ENCODE measurements around the gene CLCF1. TPM values are rescaled to one million over a fixed set of nuclear protein-coding genes. Genes with fewer than 3 reads are reported as not detected.

CLCF1 gene
- 10 to 100 TPM in 2 of 6 donors, 1 to 10 TPM in 4; 3.7 to 29.5 (median 6.0) TPM for total RNA-seq

DNA sequence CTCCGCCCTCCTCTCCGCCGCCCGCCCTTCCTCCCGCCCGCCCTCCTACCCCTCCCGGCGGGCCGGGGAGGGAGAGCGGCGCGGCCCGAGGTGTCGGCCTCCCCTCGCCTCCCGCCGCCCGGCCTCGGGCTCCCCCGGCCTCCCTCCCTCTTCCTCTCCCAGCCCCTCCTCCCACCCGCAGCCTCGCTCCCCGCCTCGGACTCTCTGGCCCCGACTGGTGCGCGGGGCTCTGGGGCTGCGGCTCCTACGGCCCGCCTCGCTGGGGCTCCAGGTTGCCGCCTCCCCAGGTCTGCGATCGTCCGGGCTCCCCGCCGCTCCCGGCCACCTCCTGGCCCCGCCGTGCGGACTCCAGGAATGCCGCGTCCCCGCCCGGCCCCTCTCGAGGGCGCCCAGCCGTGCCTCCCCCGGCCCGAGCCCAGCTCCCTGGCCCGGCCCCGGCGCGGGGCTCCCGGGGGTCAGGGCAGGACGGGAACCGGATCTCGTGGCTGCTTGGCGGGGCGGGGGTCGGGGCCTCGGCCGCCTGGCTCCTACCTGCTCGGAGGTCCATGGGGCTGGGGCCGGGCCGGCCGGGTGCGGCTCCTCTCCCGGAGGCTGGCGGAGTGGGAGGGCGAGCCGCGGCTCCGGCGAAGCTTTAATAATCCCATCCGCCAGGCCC is at the start of gene CLCF1:
Gene CLCF1, minus strand, starts transcription at position 606 of the 655 bp plus-strand sequence. Its CDS starts 59 bp downstream, at position 547.
- H3K36me3 ChIP-seq: no peaks in the 10 kb centered on the region
- H3K4me1 ChIP-seq: peaks cover 39 to 67% (median 45%) of the 10 kb centered on the region in 4 donors
- DNase-seq: peak; percentile 72 to 93
- H3K27ac ChIP-seq: peak within 1 kb of the TSS; percentile 88 to 99 (median 96)
- peak in 2 of 4 donors; percentile 33 to 45 for TF ChIP-seq POLR2A (IDR thresholded peaks at IDR 0.05)
- TF ChIP-seq POLR2AphosphoS5 (IDR thresholded peaks at IDR 0.05): peak in 1 of 2 donors; percentile 35
- no peak for TF ChIP-seq CTCF (IDR thresholded peaks at IDR 0.05)
- peak within 1 kb of the TSS; percentile 71 to 86 (median 80) for H3K4me3 ChIP-seq
- no peaks in the 10 kb centered on the region for H3K27me3 ChIP-seq
- H3K9me3 ChIP-seq: no peaks in the 10 kb centered on the region
- ATAC-seq (ENCODE audit: low FRiP score in 2 of 2): peak; percentile 16 to 71
- WGBS, 2 donors: 1 to 2% methylated on average over 13 to 25 of the region's 76 CpGs

GRCh38 chr11:67422891-67423290 is 49.5 kb upstream of the CLCF1 start:
- TF ChIP-seq POLR2A (IDR thresholded peaks at IDR 0.05) (no peak), POLR2AphosphoS5 (IDR thresholded peaks at IDR 0.05) (no peak), EP300 (IDR thresholded peaks at IDR 0.05) (no peak), CTCF (IDR thresholded peaks at IDR 0.05) (no peak)
- Histone ChIP-seq H3K9me3 (no peaks in the 10 kb centered on the region), H3K27me3 (no peaks in the 10 kb centered on the region), H3K36me3 (no peaks in the 10 kb centered on the region), H3K4me3 (no peak overlapping the region), H3K4me1 (peaks cover 29 to 41% (median 30%) of the 10 kb centered on the region in 4 donors), H3K27ac (no peak overlapping the region)
- DNase-seq (no peak), ATAC-seq (ENCODE audit: low FRiP score in 2 of 2) (no peak)
- 61 to 71% methylated on average over 6 of the region's 6 CpGs for WGBS, 2 donors

GRCh38 chr11:67421430-67422031 is 48.1 kb upstream of the CLCF1 start:
- Histone ChIP-seq H3K27me3 (no peaks in the 10 kb centered on the region), H3K36me3 (no peaks in the 10 kb centered on the region), H3K9me3 (no peaks in the 10 kb centered on the region), H3K4me3 (peak overlapping the region in 3 of 4 donors; percentile 52 to 82 (median 78)), H3K27ac (peak overlapping the region; percentile 83 to 90 (median 88)), H3K4me1 (peaks cover 31 to 44% (median 32%) of the 10 kb centered on the region in 4 donors)
- ATAC-seq (ENCODE audit: low FRiP score in 2 of 2): peak in 1 of 2 donors; percentile 41
- no peak for DNase-seq
- WGBS, 2 donors: 74 to 85% methylated on average over 16 to 19 of the region's 22 CpGs
- TF ChIP-seq POLR2AphosphoS5 (IDR thresholded peaks at IDR 0.05): no peak
- no peak for TF ChIP-seq CTCF (IDR thresholded peaks at IDR 0.05)
- TF ChIP-seq EP300 (IDR thresholded peaks at IDR 0.05): no peak
- no peak for TF ChIP-seq POLR2A (IDR thresholded peaks at IDR 0.05)

GRCh38 chr11:67420646-67421429 is 47.4 kb upstream of the CLCF1 start:
- ATAC-seq (ENCODE audit: low FRiP score in 2 of 2) (peak; percentile 95 to 98), DNase-seq (peak; percentile 99 to 100)
- TF ChIP-seq EP300 (IDR thresholded peaks at IDR 0.05): no peak
- peak in 5 of 6 experiments; percentile 12 to 62 (median 30) for TF ChIP-seq CTCF (IDR thresholded peaks at IDR 0.05)
- peak; percentile 48 to 79 for TF ChIP-seq POLR2AphosphoS5 (IDR thresholded peaks at IDR 0.05)
- TF ChIP-seq POLR2A (IDR thresholded peaks at IDR 0.05): peak in 2 of 4 donors; percentile 55 to 73
- peaks cover 38 to 51% (median 39%) of the 10 kb centered on the region in 4 donors for H3K4me1 ChIP-seq
- H3K4me3 ChIP-seq: peak overlapping the region; percentile 18 to 82 (median 65)
- no peaks in the 10 kb centered on the region for H3K27me3 ChIP-seq
- H3K36me3 ChIP-seq: no peaks in the 10 kb centered on the region
- H3K9me3 ChIP-seq: no peaks in the 10 kb centered on the region
- 2 to 3% methylated on average over 20 to 30 of the region's 97 CpGs for WGBS, 2 donors
- H3K27ac ChIP-seq: peak overlapping the region; percentile 83 to 90 (median 88)

Data from upper lobe of left lung (tissue), 6 donors.